ENCODE results near the gene ANKS6.

The ANKS6 gene

GRCh38 chr9:98726735-98727134 lies 69.6 kb downstream of the ANKS6 start:
- H3K27ac ChIP-seq (ENCODE audit: low read depth in 2 of 2, low read length in 2 of 2) = no peak overlapping the region

GRCh38 chr9:98724810-98725530 lies 71.4 kb downstream of the ANKS6 start:
- Histone ChIP-seq H3K9ac (ENCODE audit: low read depth in 1 of 2, low read length in 2 of 2) (no peak overlapping the region), H3K27me3 (ENCODE audit: control insufficient read depth in 2 of 2, insufficient read depth in 2 of 2, low read length in 2 of 2) (peaks cover 0 to 3% of the 10 kb centered on the region in 2 donors), H3K9me3 (ENCODE audit: control insufficient read depth in 2 of 2, low read length in 2 of 2) (no peaks in the 10 kb centered on the region), H3K36me3 (ENCODE audit: control insufficient read depth in 2 of 2, insufficient read depth in 2 of 2, low read length in 2 of 2) (no peaks in the 10 kb centered on the region), H3K4me3 (ENCODE audit: low read length in 2 of 2) (no peak overlapping the region), H3K4me1 (ENCODE audit: control insufficient read depth in 2 of 2, insufficient read depth in 2 of 2, low read length in 2 of 2) (no peaks in the 10 kb centered on the region), H3K27ac (ENCODE audit: low read depth in 2 of 2, low read length in 2 of 2) (no peak overlapping the region)

More at GRCh38 chr9:98726735-98727134, 69.6 kb downstream of the ANKS6 start:
- no peak overlapping the region for H3K9ac ChIP-seq (ENCODE audit: low read depth in 1 of 2, low read length in 2 of 2)
- H3K4me3 ChIP-seq (ENCODE audit: low read length in 2 of 2) = no peak overlapping the region
- no peaks in the 10 kb centered on the region for H3K27me3 ChIP-seq (ENCODE audit: control insufficient read depth in 2 of 2, insufficient read depth in 2 of 2, low read length in 2 of 2)
- no peaks in the 10 kb centered on the region for H3K9me3 ChIP-seq (ENCODE audit: control insufficient read depth in 2 of 2, low read length in 2 of 2)
- no peaks in the 10 kb centered on the region for H3K36me3 ChIP-seq (ENCODE audit: control insufficient read depth in 2 of 2, insufficient read depth in 2 of 2, low read length in 2 of 2)
- no peaks in the 10 kb centered on the region for H3K4me1 ChIP-seq (ENCODE audit: control insufficient read depth in 2 of 2, insufficient read depth in 2 of 2, low read length in 2 of 2)

- Histone ChIP-seq H3K4me3 (ENCODE audit: low read length in 2 of 2) (no peak overlapping the region), H3K9ac (ENCODE audit: low read depth in 1 of 2, low read length in 2 of 2) (no peak overlapping the region), H3K27me3 (ENCODE audit: control insufficient read depth in 2 of 2, insufficient read depth in 2 of 2, low read length in 2 of 2) (peaks cover 0 to 3% of the 10 kb centered on the region in 2 donors), H3K9me3 (ENCODE audit: control insufficient read depth in 2 of 2, low read length in 2 of 2) (no peaks in the 10 kb centered on the region), H3K4me1 (ENCODE audit: control insufficient read depth in 2 of 2, insufficient read depth in 2 of 2, low read length in 2 of 2) (no peaks in the 10 kb centered on the region), H3K27ac (ENCODE audit: low read depth in 2 of 2, low read length in 2 of 2) (no peak overlapping the region), H3K36me3 (ENCODE audit: control insufficient read depth in 2 of 2, insufficient read depth in 2 of 2, low read length in 2 of 2) (no peaks in the 10 kb centered on the region)
Measured at GRCh38 chr9:98721643-98722042, 74.7 kb downstream of the ANKS6 start.

- Histone ChIP-seq H3K27me3 (ENCODE audit: control insufficient read depth in 2 of 2, insufficient read depth in 2 of 2, low read length in 2 of 2) (peaks cover 3 to 8% of the 10 kb centered on the region in 2 donors), H3K9ac (ENCODE audit: low read depth in 1 of 2, low read length in 2 of 2) (no peak overlapping the region), H3K9me3 (ENCODE audit: control insufficient read depth in 2 of 2, low read length in 2 of 2) (no peaks in the 10 kb centered on the region), H3K27ac (ENCODE audit: low read depth in 2 of 2, low read length in 2 of 2) (no peak overlapping the region), H3K36me3 (ENCODE audit: control insufficient read depth in 2 of 2, insufficient read depth in 2 of 2, low read length in 2 of 2) (no peaks in the 10 kb centered on the region), H3K4me1 (ENCODE audit: control insufficient read depth in 2 of 2, insufficient read depth in 2 of 2, low read length in 2 of 2) (no peaks in the 10 kb centered on the region), H3K4me3 (ENCODE audit: low read length in 2 of 2) (no peak overlapping the region)
Measured at GRCh38 chr9:98720402-98720801, 76.0 kb downstream of the ANKS6 start.

- peaks cover 3 to 8% of the 10 kb centered on the region in 2 donors for H3K27me3 ChIP-seq (ENCODE audit: control insufficient read depth in 2 of 2, insufficient read depth in 2 of 2, low read length in 2 of 2)
- no peak overlapping the region for H3K9ac ChIP-seq (ENCODE audit: low read depth in 1 of 2, low read length in 2 of 2)
- H3K27ac ChIP-seq (ENCODE audit: low read depth in 2 of 2, low read length in 2 of 2) = no peak overlapping the region
- no peaks in the 10 kb centered on the region for H3K36me3 ChIP-seq (ENCODE audit: control insufficient read depth in 2 of 2, insufficient read depth in 2 of 2, low read length in 2 of 2)
- H3K4me1 ChIP-seq (ENCODE audit: control insufficient read depth in 2 of 2, insufficient read depth in 2 of 2, low read length in 2 of 2) = no peaks in the 10 kb centered on the region
- H3K4me3 ChIP-seq (ENCODE audit: low read length in 2 of 2) = no peak overlapping the region
- no peaks in the 10 kb centered on the region for H3K9me3 ChIP-seq (ENCODE audit: control insufficient read depth in 2 of 2, low read length in 2 of 2)
Measured at GRCh38 chr9:98719055-98719454, 77.3 kb downstream of the ANKS6 start.

GRCh38 chr9:98714833-98715232 lies 81.5 kb downstream of the ANKS6 start:
- Histone ChIP-seq H3K4me3 (ENCODE audit: low read length in 2 of 2) (no peak overlapping the region), H3K9ac (ENCODE audit: low read depth in 1 of 2, low read length in 2 of 2) (no peak overlapping the region), H3K27me3 (ENCODE audit: control insufficient read depth in 2 of 2, insufficient read depth in 2 of 2, low read length in 2 of 2) (peaks cover 14 to 16% of the 10 kb centered on the region in 2 donors), H3K4me1 (ENCODE audit: control insufficient read depth in 2 of 2, insufficient read depth in 2 of 2, low read length in 2 of 2) (no peaks in the 10 kb centered on the region), H3K27ac (ENCODE audit: low read depth in 2 of 2, low read length in 2 of 2) (no peak overlapping the region), H3K36me3 (ENCODE audit: control insufficient read depth in 2 of 2, insufficient read depth in 2 of 2, low read length in 2 of 2) (no peaks in the 10 kb centered on the region), H3K9me3 (ENCODE audit: control insufficient read depth in 2 of 2, low read length in 2 of 2) (no peaks in the 10 kb centered on the region)

GRCh38 chr9:98712987-98713386 lies 83.4 kb downstream of the ANKS6 start:
- Histone ChIP-seq H3K27ac (ENCODE audit: low read depth in 2 of 2, low read length in 2 of 2) (no peak overlapping the region), H3K4me1 (ENCODE audit: control insufficient read depth in 2 of 2, insufficient read depth in 2 of 2, low read length in 2 of 2) (no peaks in the 10 kb centered on the region), H3K9ac (ENCODE audit: low read depth in 1 of 2, low read length in 2 of 2) (no peak overlapping the region), H3K4me3 (ENCODE audit: low read length in 2 of 2) (no peak overlapping the region), H3K36me3 (ENCODE audit: control insufficient read depth in 2 of 2, insufficient read depth in 2 of 2, low read length in 2 of 2) (no peaks in the 10 kb centered on the region), H3K27me3 (ENCODE audit: control insufficient read depth in 2 of 2, insufficient read depth in 2 of 2, low read length in 2 of 2) (peaks cover 17% of the 10 kb centered on the region in 2 donors), H3K9me3 (ENCODE audit: control insufficient read depth in 2 of 2, low read length in 2 of 2) (no peaks in the 10 kb centered on the region)

GRCh38 chr9:98709968-98710965 lies 86.1 kb downstream of the ANKS6 start:
- H3K36me3 ChIP-seq (ENCODE audit: control insufficient read depth in 2 of 2, insufficient read depth in 2 of 2, low read length in 2 of 2) = no peaks in the 10 kb centered on the region
- H3K4me3 ChIP-seq (ENCODE audit: low read length in 2 of 2) = no peak overlapping the region
- no peak overlapping the region for H3K9ac ChIP-seq (ENCODE audit: low read depth in 1 of 2, low read length in 2 of 2)
- H3K27me3 ChIP-seq (ENCODE audit: control insufficient read depth in 2 of 2, insufficient read depth in 2 of 2, low read length in 2 of 2) = peaks cover 22 to 25% of the 10 kb centered on the region in 2 donors
- no peak overlapping the region for H3K27ac ChIP-seq (ENCODE audit: low read depth in 2 of 2, low read length in 2 of 2)
- no peaks in the 10 kb centered on the region for H3K9me3 ChIP-seq (ENCODE audit: control insufficient read depth in 2 of 2, low read length in 2 of 2)
- H3K4me1 ChIP-seq (ENCODE audit: control insufficient read depth in 2 of 2, insufficient read depth in 2 of 2, low read length in 2 of 2) = peaks cover 0 to 4% of the 10 kb centered on the region in 2 donors

GRCh38 chr9:98708933-98709911 lies 87.1 kb downstream of the ANKS6 start, which contains the start of gene GABBR2:
Gene GABBR2 (minus strand): TSS chr9:98708935. CDS start chr9:98708737, 198 bp downstream.
- Histone ChIP-seq H3K9me3 (ENCODE audit: control insufficient read depth in 2 of 2, low read length in 2 of 2) (no peaks in the 10 kb centered on the region), H3K4me1 (ENCODE audit: control insufficient read depth in 2 of 2, insufficient read depth in 2 of 2, low read length in 2 of 2) (peaks cover 0 to 4% of the 10 kb centered on the region in 2 donors), H3K4me3 (ENCODE audit: low read length in 2 of 2) (no peak within 1 kb of the TSS), H3K27ac (ENCODE audit: low read depth in 2 of 2, low read length in 2 of 2) (no peak within 1 kb of the TSS), H3K27me3 (ENCODE audit: control insufficient read depth in 2 of 2, insufficient read depth in 2 of 2, low read length in 2 of 2) (peaks cover 22 to 27% of the 10 kb centered on the region in 2 donors), H3K9ac (ENCODE audit: low read depth in 1 of 2, low read length in 2 of 2) (no peak within 1 kb of the TSS), H3K36me3 (ENCODE audit: control insufficient read depth in 2 of 2, insufficient read depth in 2 of 2, low read length in 2 of 2) (no peaks in the 10 kb centered on the region)

Measured in mucosa of rectum (tissue), 2 donors.